Thoracic aorta (tissue), 2 donors: ENCODE results near the gene KRT83. TPM values are rescaled to one million over a fixed set of nuclear protein-coding genes. Genes with fewer than 3 reads are reported as not detected.
"Not testable (repeated sequence)": the region's sequence is repeated elsewhere in the genome, so short reads cannot be mapped to it uniquely, and the experiment has no call there.

Source experiments
- ATAC-seq: fragments of 150-250 bp; one replicate; pipeline ENCODE4 v1.8.0; 2017; ENCODE audit warnings: low read depth; ENCODE audit not compliant: insufficient number of reproducible peaks, low FRiP score
- DNase-seq: peaks from one replicate; pipeline ENCODE4 v3.0.0-alpha.2; 2020; ENCODE audit warnings: low spot score
- H3K27ac ChIP-seq, 2 donors: fragments of 200-600 bp; sonication (generic); 1 replicate in 1 of 2; 2 replicates in 1 of 2; pipeline ENCODE4 v1.5.1; 2016; ENCODE audit warnings: mild to moderate bottlenecking in 2 of 2, moderate library complexity in 2 of 2
- H3K27me3 ChIP-seq: fragments of 200-600 bp; sonication (generic); replicated peaks from 2 replicates; pipeline ENCODE4 v1.6.0; 2016; ENCODE audit warnings: mild to moderate bottlenecking; ENCODE audit not compliant: insufficient read depth
- H3K36me3 ChIP-seq: fragments of 200-600 bp; sonication (generic); one replicate; pipeline ENCODE4 v1.5.1; 2016
- H3K4me1 ChIP-seq, 2 donors: fragments of 200-600 bp; sonication (generic); 1 replicate in 1 of 2; 2 replicates in 1 of 2; pipeline versions ENCODE4 v1.5.1 to v1.6.0; 2016; ENCODE audit warnings: low read depth in 2 of 2, mild to moderate bottlenecking in 1 of 2; ENCODE audit not compliant: control insufficient read depth in 1 of 2
- H3K4me3 ChIP-seq: fragments of 200-600 bp; sonication (generic); 2 replicates; pipeline ENCODE4 v1.5.1; 2016; ENCODE audit warnings: mild to moderate bottlenecking
- H3K9me3 ChIP-seq: fragments of 200-600 bp; sonication (generic); 2 replicates; pipeline ENCODE4 v1.5.1; 2016
- CTCF ChIP-seq: fragments of 200-600 bp; sonication (generic); IDR thresholded peaks from one replicate; pipeline ENCODE4 v1.5.1; 2019; ENCODE audit warnings: antibody characterized with exemption
- total RNA-seq, 2 donors: library from RNA; depleted of rRNA; stranded (reverse); fragments of >200 nt; gene quantifications; one replicate each; pipeline versions ENCODE4 v1.1.0 to v1.2.3, GENCODE V29; 2016

KRT83 gene
- total RNA-seq, 2 donors from 2014 or later = not detected

DNA sequence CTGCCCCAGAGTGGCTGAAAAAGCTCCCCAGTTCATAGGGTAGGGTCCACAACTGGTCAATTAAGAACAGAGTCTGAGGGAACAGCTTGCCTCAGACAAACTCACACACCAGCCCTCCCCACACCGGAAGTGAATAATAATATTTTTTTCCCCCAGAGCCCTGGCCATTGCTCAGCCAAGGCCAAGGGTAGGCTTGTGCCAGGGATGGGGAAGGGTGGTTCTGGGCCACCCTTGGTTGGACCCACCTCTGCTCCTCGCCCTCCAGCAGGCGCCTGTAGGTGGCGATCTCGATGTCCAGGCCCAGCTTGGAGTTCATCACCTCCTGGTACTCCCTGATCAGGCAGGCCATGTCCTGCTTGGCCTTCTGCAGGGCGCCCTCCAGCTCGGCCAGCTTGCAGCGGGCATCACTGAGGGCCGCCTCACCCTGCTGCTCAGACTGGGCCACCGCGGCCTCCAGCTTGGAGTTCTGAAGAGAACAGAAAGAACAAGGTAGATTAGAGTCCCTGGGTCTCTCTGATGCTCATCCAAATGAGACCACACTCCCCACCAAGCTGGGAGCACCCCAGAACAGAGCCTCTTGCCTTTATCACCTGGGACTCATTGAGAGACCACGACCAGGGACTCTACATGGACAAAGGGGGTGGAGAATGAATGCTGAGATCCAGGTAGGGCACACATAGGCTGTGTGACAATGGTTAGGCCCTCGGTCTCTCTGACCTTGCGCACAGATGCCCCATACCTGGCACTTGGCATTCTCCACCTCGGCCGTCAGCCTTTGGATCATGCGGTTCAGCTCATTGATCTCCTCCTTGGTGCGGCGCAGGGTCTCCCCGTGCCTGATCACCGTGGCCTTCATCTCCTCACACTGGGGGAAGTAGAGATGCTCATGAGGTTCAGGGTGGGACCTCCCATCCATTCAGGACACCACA, 34.1 kb downstream of the KRT83 start:
- not testable (repeated sequence) for H3K36me3 ChIP-seq, ATAC-seq, DNase-seq, H3K4me3 ChIP-seq, H3K9me3 ChIP-seq, H3K27ac ChIP-seq, H3K4me1 ChIP-seq, H3K27me3 ChIP-seq

GRCh38 chr12:52285851-52286530, 35.2 kb downstream of the KRT83 start:
- no peak overlapping the region for H3K4me3 ChIP-seq
- ATAC-seq = no peak

GRCh38 chr12:52285172-52285745, 35.9 kb downstream of the KRT83 start:
- no peak for TF ChIP-seq CTCF
- DNase-seq (no peak), ATAC-seq (no peak)
- H3K4me3 ChIP-seq = no peak overlapping the region
- no peak overlapping the region for H3K27ac ChIP-seq
- peaks cover 11 to 13% of the 10 kb centered on the region in 2 donors for H3K4me1 ChIP-seq
- no peaks in the 10 kb centered on the region for H3K9me3 ChIP-seq
- no peaks in the 10 kb centered on the region for H3K36me3 ChIP-seq
- no peaks in the 10 kb centered on the region for H3K27me3 ChIP-seq

More at GRCh38 chr12:52285851-52286530, 35.2 kb downstream of the KRT83 start:
- Histone ChIP-seq H3K36me3 (no peaks in the 10 kb centered on the region), H3K27me3 (no peaks in the 10 kb centered on the region), H3K27ac (no peak overlapping the region), H3K4me1 (peaks cover 5% of the 10 kb centered on the region in 2 donors), H3K9me3 (no peaks in the 10 kb centered on the region)
- DNase-seq = no peak
- TF ChIP-seq CTCF = no peak

- TF ChIP-seq CTCF = no peak
- DNase-seq = no peak
- Histone ChIP-seq H3K27me3 (no peaks in the 10 kb centered on the region), H3K36me3 (no peaks in the 10 kb centered on the region), H3K4me3 (no peak overlapping the region), H3K4me1 (peaks cover 15 to 18% of the 10 kb centered on the region in 2 donors), H3K27ac (no peak overlapping the region), H3K9me3 (no peaks in the 10 kb centered on the region)
- ATAC-seq = no peak
Observed at GRCh38 chr12:52284562-52285171, 36.5 kb downstream of the KRT83 start.

DNA sequence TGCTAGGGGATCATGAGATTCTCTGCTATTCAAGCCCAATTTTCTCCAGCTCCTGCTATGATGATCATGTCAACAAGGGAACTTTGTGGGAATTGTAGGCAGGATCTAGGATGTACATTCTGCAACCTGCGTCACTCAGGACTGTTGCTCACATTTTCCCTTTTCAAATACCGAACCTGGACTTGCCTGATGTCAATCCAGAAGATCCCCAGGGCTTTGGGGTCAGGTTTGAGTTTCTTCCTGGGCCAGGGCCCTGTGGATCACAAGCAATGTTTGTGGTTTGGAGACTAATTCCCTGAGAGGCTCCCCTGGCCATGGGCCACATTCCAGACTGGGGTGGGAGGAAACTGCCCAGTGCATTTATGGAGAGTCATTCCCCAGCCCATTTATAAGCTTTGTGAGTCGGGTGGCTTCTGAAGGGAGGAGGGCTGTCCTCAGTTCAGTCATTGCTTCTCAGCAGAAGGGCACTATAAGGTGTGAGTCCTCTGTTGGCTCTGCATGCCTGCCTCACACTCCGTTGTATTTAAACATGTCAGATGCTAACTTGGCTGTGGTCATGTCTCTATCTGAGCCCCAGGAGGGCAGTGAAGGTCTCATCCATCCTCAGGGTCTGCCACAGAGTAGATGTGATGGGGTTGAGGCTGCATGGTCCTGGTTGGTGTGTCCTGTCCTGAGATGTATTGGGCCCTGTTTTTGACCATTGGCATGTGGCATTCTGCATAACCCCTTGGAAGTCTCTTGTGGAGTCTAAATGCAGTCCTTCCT, 40.2 kb downstream of the KRT83 start:
- Histone ChIP-seq H3K27me3 (no peaks in the 10 kb centered on the region), H3K36me3 (no peaks in the 10 kb centered on the region), H3K9me3 (no peaks in the 10 kb centered on the region), H3K4me3 (no peak overlapping the region), H3K27ac (peak overlapping the region; percentile 73 to 78), H3K4me1 (peaks cover 20 to 33% of the 10 kb centered on the region in 2 donors)
- ATAC-seq (peak; percentile 23), DNase-seq (no peak)
- no peak for TF ChIP-seq CTCF
